IMR-90 (cell line): ENCODE results near the gene TMPRSS11E.

Experiments used
- BHLHE40 ChIP-seq: fragments of 150-350 bp; IDR thresholded peaks from 2 replicates; pipeline ENCODE4 v1.6.1; 2016; ENCODE audit warnings: mild to moderate bottlenecking, low read depth, low read length
- CEBPB ChIP-seq: IDR thresholded peaks from 2 replicates; pipeline ENCODE4 v1.6.1; 2012; ENCODE audit warnings: low read depth, low read length, improper control_type of control experiment
- CTCF ChIP-seq: conservative IDR thresholded peaks from 2 replicates; pipeline ENCODE4 v1.5.1; 2012; ENCODE audit warnings: mild to moderate bottlenecking, low read depth, low read length, improper control_type of control experiment
- FOS ChIP-seq: fragments of 150-350 bp; IDR thresholded peaks from 2 replicates; pipeline ENCODE4 v1.6.1; 2016; ENCODE audit warnings: low read depth, low read length
- MAFK ChIP-seq: IDR thresholded peaks from 2 replicates; pipeline ENCODE4 v1.6.1; 2012; ENCODE audit warnings: low read depth, low read length, improper control_type of control experiment
- MXI1 ChIP-seq: IDR thresholded peaks from 2 replicates; pipeline ENCODE4 v1.6.1; 2012; ENCODE audit warnings: low read depth, mild to moderate bottlenecking, low read length, moderate library complexity, borderline replicate concordance
- POLR2A ChIP-seq: IDR thresholded peaks from 2 replicates; pipeline ENCODE4 v1.6.1; 2012; ENCODE audit warnings: mild to moderate bottlenecking, low read depth, low read length
- RAD21 ChIP-seq: IDR thresholded peaks from 2 replicates; pipeline ENCODE4 v1.6.1; 2012; ENCODE audit warnings: low read length, improper control_type of control experiment
- RCOR1 ChIP-seq: IDR thresholded peaks from 2 replicates; pipeline ENCODE4 v1.6.1; 2012; ENCODE audit warnings: mild to moderate bottlenecking, low read length, improper control_type of control experiment; ENCODE audit not compliant: insufficient replicate concordance
- SMC3 ChIP-seq: fragments of 150-350 bp; IDR thresholded peaks from 2 replicates; pipeline ENCODE4 v1.6.1; 2016; ENCODE audit warnings: low read depth, mild to moderate bottlenecking, antibody characterized with exemption, low read length, moderate library complexity

- TF ChIP-seq BHLHE40 = no peak
- no peak for TF ChIP-seq CTCF
- no peak for TF ChIP-seq MAFK
- TF ChIP-seq SMC3 = no peak
- TF ChIP-seq POLR2A = no peak
- no peak for TF ChIP-seq CEBPB
- no peak for TF ChIP-seq MXI1
- TF ChIP-seq RAD21 = no peak
- TF ChIP-seq RCOR1 = no peak
- TF ChIP-seq FOS = no peak
Measured at GRCh38 chr4:68469482-68469881, 22.2 kb downstream of the TMPRSS11E start.
